SU-DHL-6 (cell line): ENCODE results near the gene LDAF1.

Source experiments
- EZH2phosphoT487 ChIP-seq: fragments of 200-600 bp; sonication (generic), shearing (Covaris generic); conservative IDR thresholded peaks from 2 replicates; pipeline ENCODE4 v1.6.1; 2018; ENCODE audit warnings: mild to moderate bottlenecking, antibody characterized with exemption, low read length, moderate library complexity, mixed read lengths
- TF ChIP-seq, protein P1 (sequence below): fragments of 200-600 bp; sonication (generic); IDR thresholded peaks from one replicate; pipeline ENCODE4 v1.5.1; 2017; ENCODE audit warnings: antibody characterized with exemption, mild to moderate bottlenecking, low read length, moderate library complexity; ENCODE audit not compliant: insufficient read depth, poor library complexity, severe bottlenecking

GRCh38 chr16:21172650-21173049 is 14.2 kb downstream of the LDAF1 start:
- TF ChIP-seq, protein P1, sequence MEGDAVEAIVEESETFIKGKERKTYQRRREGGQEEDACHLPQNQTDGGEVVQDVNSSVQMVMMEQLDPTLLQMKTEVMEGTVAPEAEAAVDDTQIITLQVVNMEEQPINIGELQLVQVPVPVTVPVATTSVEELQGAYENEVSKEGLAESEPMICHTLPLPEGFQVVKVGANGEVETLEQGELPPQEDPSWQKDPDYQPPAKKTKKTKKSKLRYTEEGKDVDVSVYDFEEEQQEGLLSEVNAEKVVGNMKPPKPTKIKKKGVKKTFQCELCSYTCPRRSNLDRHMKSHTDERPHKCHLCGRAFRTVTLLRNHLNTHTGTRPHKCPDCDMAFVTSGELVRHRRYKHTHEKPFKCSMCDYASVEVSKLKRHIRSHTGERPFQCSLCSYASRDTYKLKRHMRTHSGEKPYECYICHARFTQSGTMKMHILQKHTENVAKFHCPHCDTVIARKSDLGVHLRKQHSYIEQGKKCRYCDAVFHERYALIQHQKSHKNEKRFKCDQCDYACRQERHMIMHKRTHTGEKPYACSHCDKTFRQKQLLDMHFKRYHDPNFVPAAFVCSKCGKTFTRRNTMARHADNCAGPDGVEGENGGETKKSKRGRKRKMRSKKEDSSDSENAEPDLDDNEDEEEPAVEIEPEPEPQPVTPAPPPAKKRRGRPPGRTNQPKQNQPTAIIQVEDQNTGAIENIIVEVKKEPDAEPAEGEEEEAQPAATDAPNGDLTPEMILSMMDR: no peak
- TF ChIP-seq EZH2phosphoT487: no peak
